Activated CD4-positive, alpha-beta memory T cell treated with anti-CD3 and anti-CD28 coated beads, Interleukin-2, amount 10 ng/mL, durations not matched to agents 7 days and 5 days (primary cell): ENCODE results near the gene NSMCE1. TPM values are rescaled to one million over a fixed set of nuclear protein-coding genes. Genes with fewer than 3 reads are reported as not detected.

Source experiments
- CTCF ChIA-PET: fragments of 350-600 bp; sonication (Branson Sonifier 250); formaldehyde crosslinking; loops from one replicate; lab custom pipeline; 2021; ENCODE audit warnings: antibody characterized with exemption, inconsistent platforms; lab: Charles Lee
- POLR2A ChIA-PET: fragments of 350-600 bp; sonication (Branson Sonifier 250); formaldehyde crosslinking; loops from one replicate; lab custom pipeline; 2021; ENCODE audit warnings: antibody characterized with exemption; lab: Charles Lee
- DNase-seq: peaks from one replicate; pipeline ENCODE4 v3.0.0-alpha.2; 2020
- H3K27ac Mint-ChIP-seq: one replicate; pipeline ENCODE4 v1.8.0; 2021; ENCODE audit warnings: mild to moderate bottlenecking, mixed read lengths
- H3K27me3 Mint-ChIP-seq: one replicate; pipeline ENCODE4 v1.8.0; 2021; ENCODE audit warnings: mixed read lengths
- H3K36me3 Mint-ChIP-seq: one replicate; pipeline ENCODE4 v1.8.0; 2021; ENCODE audit warnings: low read depth, mixed read lengths
- H3K4me1 Mint-ChIP-seq: one replicate; pipeline ENCODE4 v1.8.0; 2021; ENCODE audit warnings: mixed read lengths
- H3K4me3 Mint-ChIP-seq: one replicate; pipeline ENCODE4 v1.8.0; 2021; ENCODE audit warnings: mild to moderate bottlenecking, mixed read lengths
- H3K9me3 Mint-ChIP-seq: one replicate; pipeline ENCODE4 v1.8.0; 2021; ENCODE audit warnings: mixed read lengths
- total RNA-seq, 2 experiments: library from RNA; stranded (reverse); gene quantifications; one replicate each; pipeline ENCODE4 v1.2.3, GENCODE V29; 2021

Gene NSMCE1
- total RNA-seq, 2 experiments from 2014 or later: 100 to 106 TPM

GRCh38 chr16:27232901-27233625 lies 35.5 kb downstream of the NSMCE1 start:
- POLR2A ChIA-PET: interaction anchor here (1.1 to 14.5 kb wide), 8 partner anchors 11 to 134 kb away, joined by 3 to 448 read pairs (median 66); partner anchors contain the start of genes IL4R, KDM8 and NSMCE1
- peaks cover 91% of the 10 kb centered on the region for H3K4me1 Mint-ChIP-seq
- peak overlapping the region; percentile 100 for H3K27ac Mint-ChIP-seq
- no peaks in the 10 kb centered on the region for H3K9me3 Mint-ChIP-seq
- no peak overlapping the region for H3K4me3 Mint-ChIP-seq
- DNase-seq: no peak
- CTCF ChIA-PET: interaction anchor here (1.1 to 6.5 kb wide), 9 partner anchors 8 to 135 kb away, joined by 5 to 146 read pairs (median 34); no protein-coding TSS in a partner anchor
- no peaks in the 10 kb centered on the region for H3K27me3 Mint-ChIP-seq
- H3K36me3 Mint-ChIP-seq: peaks cover 52% of the 10 kb centered on the region

DNA sequence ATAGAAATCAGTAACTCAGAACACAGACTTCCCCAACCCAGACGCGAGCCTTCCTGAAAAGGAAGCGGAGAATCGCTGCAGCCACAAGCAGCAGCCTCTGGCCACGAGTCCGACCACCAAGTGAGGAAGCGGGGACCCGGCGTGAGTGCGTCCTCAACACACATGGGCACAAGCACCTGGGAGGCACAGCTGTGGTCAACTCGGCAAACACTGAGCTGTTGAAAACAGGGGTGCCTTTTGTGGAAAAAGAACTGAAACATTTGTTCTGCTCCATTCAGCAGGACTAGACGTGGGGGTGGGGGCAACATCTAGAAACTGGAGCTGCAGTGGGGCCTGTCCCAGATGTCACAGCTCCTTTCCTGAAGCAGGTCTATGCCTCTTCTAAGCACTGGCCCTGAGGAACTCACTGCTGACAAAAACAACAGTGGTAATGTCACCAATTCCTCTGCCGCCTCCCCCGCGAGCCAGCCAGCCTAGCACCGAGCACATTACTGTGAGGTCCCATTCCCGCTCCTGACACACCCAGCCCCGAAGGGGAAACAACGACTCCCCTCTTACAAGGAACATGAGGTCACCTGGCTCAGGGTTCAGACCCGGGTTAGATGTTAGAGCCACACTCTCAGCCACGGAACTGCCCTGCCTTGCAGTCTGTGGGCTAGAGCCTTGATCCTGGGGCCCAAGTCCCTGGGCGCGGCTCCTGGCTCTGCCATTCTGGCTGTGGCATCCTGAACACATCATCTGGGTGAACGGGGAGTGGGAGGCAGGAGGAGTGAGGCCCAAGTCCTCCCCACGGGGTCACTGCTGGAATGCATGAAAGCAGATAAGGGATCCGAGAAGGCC lies 36.3 kb downstream of the NSMCE1 start:
- Mint-ChIP-seq H3K27ac (peak overlapping the region; percentile 100), H3K27me3 (no peaks in the 10 kb centered on the region), H3K36me3 (peaks cover 54% of the 10 kb centered on the region), H3K4me3 (peak overlapping the region; percentile 52), H3K9me3 (no peaks in the 10 kb centered on the region), H3K4me1 (peaks cover 85% of the 10 kb centered on the region)
- CTCF ChIA-PET: interaction anchor here (0.5 to 6.5 kb wide), 9 partner anchors 18 to 136 kb away, joined by 3 to 146 read pairs (median 12); partner anchors contain the start of gene KDM8
- no peak for DNase-seq
- POLR2A ChIA-PET: interaction anchor here (0.7 to 4.6 kb wide), 11 partner anchors 10 to 233 kb away, joined by 3 to 129 read pairs (median 4); no protein-coding TSS in a partner anchor

- CTCF ChIA-PET: interaction anchor here (0.6 to 5.2 kb wide), 8 partner anchors 28 to 136 kb away, joined by 3 to 66 read pairs (median 11); partner anchors contain the start of gene KDM8
- H3K36me3 Mint-ChIP-seq: peaks cover 58% of the 10 kb centered on the region
- POLR2A ChIA-PET: interaction anchor here (0.7 to 4.6 kb wide), 13 partner anchors 10 to 233 kb away, joined by 3 to 129 read pairs (median 8); no protein-coding TSS in a partner anchor
Measured at GRCh38 chr16:27231692-27232060, 36.9 kb downstream of the NSMCE1 start.

GRCh38 chr16:27230562-27231001 lies 38.0 kb downstream of the NSMCE1 start:
- Mint-ChIP-seq H3K9me3 (no peaks in the 10 kb centered on the region), H3K36me3 (peaks cover 63% of the 10 kb centered on the region), H3K4me3 (peak overlapping the region; percentile 71), H3K27me3 (no peaks in the 10 kb centered on the region), H3K4me1 (peaks cover 85% of the 10 kb centered on the region), H3K27ac (peak overlapping the region; percentile 100)
- ChIA-PET CTCF (interaction anchor here (0.5 to 5.2 kb wide), 34 partner anchors 9 to 930 kb away, joined by 3 to 66 read pairs (median 4); partner anchors contain the start of genes IL21R and KDM8), POLR2A (interaction anchor here (0.5 to 4.6 kb wide), 26 partner anchors 9 to 220 kb away, joined by 3 to 129 read pairs (median 6); partner anchors contain the start of genes KDM8 and NSMCE1)
- peak; percentile 90 for DNase-seq

More at GRCh38 chr16:27231692-27232060, 36.9 kb downstream of the NSMCE1 start:
- H3K9me3 Mint-ChIP-seq: no peaks in the 10 kb centered on the region
- H3K27ac Mint-ChIP-seq: peak overlapping the region; percentile 100
- no peak for DNase-seq
- no peaks in the 10 kb centered on the region for H3K27me3 Mint-ChIP-seq
- H3K4me1 Mint-ChIP-seq: peaks cover 85% of the 10 kb centered on the region
- peak overlapping the region; percentile 52 for H3K4me3 Mint-ChIP-seq

DNA sequence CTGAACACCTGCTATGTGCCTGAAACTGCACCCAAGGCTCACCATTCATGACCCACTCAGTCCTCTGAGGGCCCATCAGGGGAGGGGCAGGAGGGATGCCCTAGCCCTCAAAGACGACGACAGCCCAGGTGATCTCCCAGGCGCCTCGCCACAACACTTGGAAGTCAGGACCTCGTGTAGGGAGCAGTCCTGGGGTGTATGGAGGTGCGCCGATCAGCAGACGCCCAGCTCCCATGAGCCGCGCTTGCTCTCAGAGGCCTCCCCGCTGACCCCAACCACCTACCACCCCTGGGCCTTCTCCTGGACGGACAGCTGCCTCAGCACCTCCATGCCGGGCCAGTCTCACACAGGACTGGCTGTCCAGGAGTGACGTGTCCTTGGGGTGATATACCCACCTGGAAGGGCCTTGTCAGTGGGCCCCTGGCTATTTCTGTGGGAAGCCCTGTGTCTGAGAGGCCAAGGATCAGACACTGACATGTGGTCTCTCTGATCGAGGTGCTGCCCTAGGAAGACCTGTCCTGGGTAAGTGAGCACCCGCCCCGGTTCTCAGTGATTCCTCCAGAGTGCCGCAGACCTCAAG lies 38.6 kb downstream of the NSMCE1 start:
- Mint-ChIP-seq H3K36me3 (peaks cover 62% of the 10 kb centered on the region), H3K9me3 (no peaks in the 10 kb centered on the region), H3K27ac (peak overlapping the region; percentile 100), H3K4me3 (peak overlapping the region; percentile 71), H3K27me3 (no peaks in the 10 kb centered on the region), H3K4me1 (peaks cover 79% of the 10 kb centered on the region)
- DNase-seq: no peak
- CTCF ChIA-PET: interaction anchor here (0.5 to 5.2 kb wide), 31 partner anchors 8 to 930 kb away, joined by 3 to 66 read pairs (median 4); partner anchors contain the start of genes IL21R and KDM8
- POLR2A ChIA-PET: interaction anchor here (0.6 to 4.6 kb wide), 22 partner anchors 9 to 221 kb away, joined by 3 to 129 read pairs (median 7); partner anchors contain the start of genes KDM8 and NSMCE1

- no peaks in the 10 kb centered on the region for H3K9me3 Mint-ChIP-seq
- peaks cover 72% of the 10 kb centered on the region for H3K4me1 Mint-ChIP-seq
- ChIA-PET POLR2A (interaction anchor here (1.6 to 4.6 kb wide), 8 partner anchors 7 to 89 kb away, joined by 4 to 129 read pairs (median 16); partner anchors contain the start of gene KDM8), CTCF (interaction anchor here (1.3 to 5.2 kb wide), 6 partner anchors 26 to 139 kb away, joined by 3 to 66 read pairs (median 20); no protein-coding TSS in a partner anchor)
- peaks cover 60% of the 10 kb centered on the region for H3K36me3 Mint-ChIP-seq
- no peak overlapping the region for H3K27ac Mint-ChIP-seq
- DNase-seq: no peak
- no peaks in the 10 kb centered on the region for H3K27me3 Mint-ChIP-seq
- no peak overlapping the region for H3K4me3 Mint-ChIP-seq
Measured at GRCh38 chr16:27228621-27229501, 39.7 kb downstream of the NSMCE1 start.

DNA sequence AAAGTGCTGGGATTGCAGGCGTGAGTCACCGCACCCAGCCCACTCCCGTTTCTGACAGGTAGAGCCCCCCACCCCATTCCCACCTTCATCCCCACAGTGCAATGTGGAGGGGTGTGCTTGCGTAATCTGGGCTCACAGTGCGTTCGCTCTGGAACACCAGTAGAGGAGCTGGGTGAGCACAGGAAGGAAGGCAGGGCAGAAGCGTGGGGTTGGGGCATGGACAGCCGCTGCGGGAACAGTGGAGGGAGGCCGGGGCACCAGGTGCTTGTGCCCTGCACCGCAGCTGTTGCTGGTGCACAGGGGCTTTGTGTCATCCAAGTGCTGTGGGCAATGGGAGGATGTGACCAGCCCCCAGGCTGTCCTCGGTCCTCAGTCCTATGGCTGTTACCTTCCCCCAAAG lies 40.5 kb downstream of the NSMCE1 start:
- H3K9me3 Mint-ChIP-seq: no peaks in the 10 kb centered on the region
- H3K27me3 Mint-ChIP-seq: no peaks in the 10 kb centered on the region
- DNase-seq: no peak
- POLR2A ChIA-PET: interaction anchor here (1.9 to 4.6 kb wide), 2 partner anchors 24 to 90 kb away, joined by 6 to 129 read pairs; partner anchors contain the start of gene KDM8
- no peak overlapping the region for H3K27ac Mint-ChIP-seq
- peaks cover 54% of the 10 kb centered on the region for H3K36me3 Mint-ChIP-seq
- peaks cover 64% of the 10 kb centered on the region for H3K4me1 Mint-ChIP-seq
- no peak overlapping the region for H3K4me3 Mint-ChIP-seq
- CTCF ChIA-PET: interaction anchor here (5.2 kb wide), 1 partner anchor 89 kb away, joined by 66 read pairs; no protein-coding TSS in a partner anchor

GRCh38 chr16:27226976-27227705 lies 41.4 kb downstream of the NSMCE1 start:
- ChIA-PET CTCF (interaction anchor here (5.2 kb wide), 1 partner anchor 90 kb away, joined by 66 read pairs; no protein-coding TSS in a partner anchor), POLR2A (interaction anchor here (1.5 to 1.9 kb wide), 2 partner anchors 23 to 141 kb away, joined by 5 to 6 read pairs; partner anchors contain the start of gene KDM8)
- Mint-ChIP-seq H3K36me3 (peaks cover 45% of the 10 kb centered on the region), H3K4me1 (peaks cover 55% of the 10 kb centered on the region), H3K4me3 (no peak overlapping the region), H3K27me3 (no peaks in the 10 kb centered on the region), H3K9me3 (no peaks in the 10 kb centered on the region), H3K27ac (peak overlapping the region; percentile 21)
- DNase-seq: no peak

DNA sequence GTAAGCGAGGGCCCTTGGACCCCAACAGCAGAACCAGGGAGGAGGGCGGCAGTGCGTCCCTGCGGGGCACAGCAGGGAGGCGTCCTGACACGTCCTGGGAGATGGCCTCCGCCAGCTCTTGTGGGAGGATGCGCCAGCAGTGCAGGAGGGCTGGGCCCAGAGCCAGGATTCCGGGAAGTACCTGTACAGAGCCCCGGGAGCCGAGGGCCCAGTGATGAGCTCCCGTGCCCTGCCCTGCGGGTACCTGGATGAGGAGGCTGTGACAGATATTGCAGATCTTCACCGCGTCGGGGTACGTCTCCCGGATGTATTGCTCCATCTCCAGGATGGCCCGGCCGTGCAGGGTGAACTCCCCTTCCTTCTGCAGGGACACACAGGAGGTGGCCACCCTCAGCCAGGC lies 42.1 kb downstream of the NSMCE1 start:
- Mint-ChIP-seq H3K4me3 (no peak overlapping the region), H3K4me1 (peaks cover 48% of the 10 kb centered on the region), H3K27me3 (no peaks in the 10 kb centered on the region), H3K27ac (no peak overlapping the region), H3K9me3 (no peaks in the 10 kb centered on the region), H3K36me3 (peaks cover 41% of the 10 kb centered on the region)
- ChIA-PET CTCF (interaction anchor here (1.6 to 2.1 kb wide), 3 partner anchors 23 to 141 kb away, joined by 5 to 7 read pairs (median 7); partner anchors contain the start of gene KDM8), POLR2A (interaction anchor here (1.0 to 1.9 kb wide), 4 partner anchors 23 to 142 kb away, joined by 3 to 6 read pairs (median 4); partner anchors contain the start of gene KDM8)
- DNase-seq: no peak
